ENCODE results near the gene KL. TPM values are rescaled to one million over a fixed set of nuclear protein-coding genes. Genes with fewer than 3 reads are reported as not detected.

The KL gene
- total and polyA plus RNA-seq, 2 donors (not counting 1 experiment from before 2014, with no cell fraction given), result 0.07 TPM; not detected in 1

- Histone ChIP-seq H3K36me3 (replicated peaks in 1 of 2; ENCODE audit: control extremely low read depth in 1 of 2, control insufficient read depth in 1 of 2, extremely low read depth in 1 of 2, insufficient read depth in 2 of 2, low read length in 1 of 2) (no peaks in the 10 kb centered on the region), H3K27me3 (replicated peaks in 1 of 4; ENCODE audit: control extremely low read depth in 1 of 4, control insufficient read depth in 3 of 4, insufficient read depth in 4 of 4, low read length in 3 of 4) (peaks cover 0 to 10% (median 3%) of the 10 kb centered on the region in 4 experiments), H3K4me1 (ENCODE audit: control insufficient read depth in 2 of 2, insufficient read depth in 2 of 2, low read length in 2 of 2) (no peaks in the 10 kb centered on the region), H3K4me2 (replicated peaks; ENCODE audit: low read depth, low read length, poor library complexity, severe bottlenecking) (no peak overlapping the region), H3K9ac (ENCODE audit: low read length) (no peak overlapping the region), H3K9me3 (ENCODE audit: control extremely low read depth in 1 of 3, control insufficient read depth in 2 of 3, insufficient read depth in 1 of 3, low read length in 2 of 3) (peaks cover 0 to 11% (median 4%) of the 10 kb centered on the region in 3 donors), H2AFZ (ENCODE audit: insufficient read depth, low read depth, low read length, poor library complexity, severe bottlenecking) (no peak overlapping the region), H4K20me1 (ENCODE audit: control insufficient read depth, insufficient read depth, low read length, poor library complexity, severe bottlenecking) (no peaks in the 10 kb centered on the region), H3K4me3 (ENCODE audit: control extremely low read depth in 1 of 5, extremely low read depth in 1 of 5, insufficient read depth in 1 of 5, low read depth in 2 of 5, low read length in 4 of 5) (no peak overlapping the region), H3K79me2 (ENCODE audit: control insufficient read depth, insufficient read depth, low read length) (no peaks in the 10 kb centered on the region), H3K27ac (ENCODE audit: low read length in 2 of 2) (no peak overlapping the region)
- no peak for TF ChIP-seq CTCF (IDR thresholded peaks at IDR 0.05)
- TF ChIP-seq EZH2 (IDR thresholded peaks at IDR 0.05; ENCODE audit: borderline replicate concordance, insufficient read depth, low read depth, low read length, poor library complexity, severe bottlenecking), result no peak
- 100% methylated on average over 2 of the region's 3 CpGs for WGBS (ENCODE audit: insufficient coverage)
- POLR2A ChIA-PET, result no interaction called here
- H3K9me3 Mint-ChIP-seq (ENCODE audit: insufficient read depth), result peaks cover 11% of the 10 kb centered on the region
- ATAC-seq (ENCODE audit: low read depth), result no peak
- CTCF ChIA-PET, result no interaction called here
- peaks cover 36% of the 10 kb centered on the region for H3K27me3 Mint-ChIP-seq
- no peak overlapping the region for H3K4me3 Mint-ChIP-seq
- H3K27ac Mint-ChIP-seq, result no peak overlapping the region
- DNase-seq, result no peak
- no peaks in the 10 kb centered on the region for H3K4me1 Mint-ChIP-seq
- intact Hi-C loops (cut with micrococcal nuclease), result no loop called here
Measured at GRCh38 chr13:33006638-33007037, 9.6 kb upstream of the KL start.

- H3K9ac ChIP-seq (ENCODE audit: low read length), result no peak overlapping the region
- no peaks in the 10 kb centered on the region for H3K79me2 ChIP-seq (ENCODE audit: control insufficient read depth, insufficient read depth, low read length)
- no peak for ATAC-seq (ENCODE audit: low read depth)
- WGBS (ENCODE audit: insufficient coverage), result 100% methylated on average over 1 of the region's 2 CpGs
- ChIA-PET POLR2A (no interaction called here), CTCF (no interaction called here)
- TF ChIP-seq CTCF (IDR thresholded peaks at IDR 0.05), result no peak
- TF ChIP-seq EZH2 (IDR thresholded peaks at IDR 0.05; ENCODE audit: borderline replicate concordance, insufficient read depth, low read depth, low read length, poor library complexity, severe bottlenecking), result no peak
- no peak overlapping the region for H3K4me3 Mint-ChIP-seq
- no peaks in the 10 kb centered on the region for H3K4me1 Mint-ChIP-seq
- no peak overlapping the region for H3K4me2 ChIP-seq (replicated peaks; ENCODE audit: low read depth, low read length, poor library complexity, severe bottlenecking)
- no peak overlapping the region for H3K27ac Mint-ChIP-seq
- H4K20me1 ChIP-seq (ENCODE audit: control insufficient read depth, insufficient read depth, low read length, poor library complexity, severe bottlenecking), result no peaks in the 10 kb centered on the region
- H3K4me1 ChIP-seq (ENCODE audit: control insufficient read depth in 2 of 2, insufficient read depth in 2 of 2, low read length in 2 of 2), result no peaks in the 10 kb centered on the region
- intact Hi-C loops (cut with micrococcal nuclease), result no loop called here
- no peaks in the 10 kb centered on the region for H3K36me3 ChIP-seq (replicated peaks in 1 of 2; ENCODE audit: control extremely low read depth in 1 of 2, control insufficient read depth in 1 of 2, extremely low read depth in 1 of 2, insufficient read depth in 2 of 2, low read length in 1 of 2)
- H2AFZ ChIP-seq (ENCODE audit: insufficient read depth, low read depth, low read length, poor library complexity, severe bottlenecking), result no peak overlapping the region
- no peak overlapping the region for H3K27ac ChIP-seq (ENCODE audit: low read length in 2 of 2)
- H3K9me3 ChIP-seq (ENCODE audit: control extremely low read depth in 1 of 3, control insufficient read depth in 2 of 3, insufficient read depth in 1 of 3, low read length in 2 of 3), result peaks cover 0 to 11% (median 4%) of the 10 kb centered on the region in 3 donors
- H3K27me3 ChIP-seq (replicated peaks in 1 of 4; ENCODE audit: control extremely low read depth in 1 of 4, control insufficient read depth in 3 of 4, insufficient read depth in 4 of 4, low read length in 3 of 4), result peaks cover 0 to 10% (median 6%) of the 10 kb centered on the region in 4 experiments
- no peak overlapping the region for H3K4me3 ChIP-seq (ENCODE audit: control extremely low read depth in 1 of 5, extremely low read depth in 1 of 5, insufficient read depth in 1 of 5, low read depth in 2 of 5, low read length in 4 of 5)
- DNase-seq, result no peak
- peaks cover 11% of the 10 kb centered on the region for H3K9me3 Mint-ChIP-seq (ENCODE audit: insufficient read depth)
- peaks cover 40% of the 10 kb centered on the region for H3K27me3 Mint-ChIP-seq
Measured at GRCh38 chr13:33007237-33007636, 9.0 kb upstream of the KL start.
